ENCODE data around the gene PCGF2. TPM values are rescaled to one million over a fixed set of nuclear protein-coding genes. Genes with fewer than 3 reads are reported as not detected.

Gene PCGF2
- total RNA-seq, 4 donors from 2014 or later, result 7.7 to 50.0 (median 17.6) TPM

DNA sequence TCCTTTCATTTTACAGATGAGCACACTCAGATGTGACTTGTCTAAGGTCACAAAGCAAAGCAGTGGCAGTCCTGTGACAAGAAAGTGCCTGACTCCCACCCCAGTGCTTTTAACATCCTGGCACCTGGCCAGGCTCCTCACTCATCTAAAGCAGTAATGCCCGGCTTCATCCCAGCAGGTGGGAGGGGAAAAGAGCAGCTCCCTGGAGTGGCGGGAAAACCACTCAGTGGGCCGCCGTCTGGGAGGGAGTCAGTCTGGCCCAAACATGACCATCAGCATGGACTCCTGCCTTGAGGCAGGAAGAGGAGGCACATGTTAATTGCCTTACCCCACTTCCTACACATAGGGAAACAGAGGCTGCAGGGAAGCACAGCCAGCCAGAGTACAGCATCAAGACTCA, 2.6 kb downstream of the PCGF2 start:
- peaks cover 0 to 3% of the 10 kb centered on the region in 2 donors for H3K27me3 ChIP-seq
- TF ChIP-seq POLR2A (IDR thresholded peaks at IDR 0.05) (no peak), EP300 (IDR thresholded peaks at IDR 0.05) (no peak)
- TF ChIP-seq, protein P1, sequence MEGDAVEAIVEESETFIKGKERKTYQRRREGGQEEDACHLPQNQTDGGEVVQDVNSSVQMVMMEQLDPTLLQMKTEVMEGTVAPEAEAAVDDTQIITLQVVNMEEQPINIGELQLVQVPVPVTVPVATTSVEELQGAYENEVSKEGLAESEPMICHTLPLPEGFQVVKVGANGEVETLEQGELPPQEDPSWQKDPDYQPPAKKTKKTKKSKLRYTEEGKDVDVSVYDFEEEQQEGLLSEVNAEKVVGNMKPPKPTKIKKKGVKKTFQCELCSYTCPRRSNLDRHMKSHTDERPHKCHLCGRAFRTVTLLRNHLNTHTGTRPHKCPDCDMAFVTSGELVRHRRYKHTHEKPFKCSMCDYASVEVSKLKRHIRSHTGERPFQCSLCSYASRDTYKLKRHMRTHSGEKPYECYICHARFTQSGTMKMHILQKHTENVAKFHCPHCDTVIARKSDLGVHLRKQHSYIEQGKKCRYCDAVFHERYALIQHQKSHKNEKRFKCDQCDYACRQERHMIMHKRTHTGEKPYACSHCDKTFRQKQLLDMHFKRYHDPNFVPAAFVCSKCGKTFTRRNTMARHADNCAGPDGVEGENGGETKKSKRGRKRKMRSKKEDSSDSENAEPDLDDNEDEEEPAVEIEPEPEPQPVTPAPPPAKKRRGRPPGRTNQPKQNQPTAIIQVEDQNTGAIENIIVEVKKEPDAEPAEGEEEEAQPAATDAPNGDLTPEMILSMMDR (IDR thresholded peaks at IDR 0.05), result no peak
- DNase-seq (ENCODE audit: low spot score in 2 of 2), result peak in 1 of 2 donors; percentile 31
- H3K27ac ChIP-seq, result peak overlapping the region in 2 of 4 donors; percentile 91
- WGBS, 2 donors, result 28 to 53% methylated on average over 4 of the region's 4 CpGs
- no peak overlapping the region for H3K4me3 ChIP-seq
- H3K36me3 ChIP-seq, result peaks cover 0 to 3% (median 0%) of the 10 kb centered on the region in 3 donors
- peaks cover 0 to 84% (median 52%) of the 10 kb centered on the region in 4 donors for H3K4me1 ChIP-seq
- H3K9me3 ChIP-seq, result no peaks in the 10 kb centered on the region

DNA sequence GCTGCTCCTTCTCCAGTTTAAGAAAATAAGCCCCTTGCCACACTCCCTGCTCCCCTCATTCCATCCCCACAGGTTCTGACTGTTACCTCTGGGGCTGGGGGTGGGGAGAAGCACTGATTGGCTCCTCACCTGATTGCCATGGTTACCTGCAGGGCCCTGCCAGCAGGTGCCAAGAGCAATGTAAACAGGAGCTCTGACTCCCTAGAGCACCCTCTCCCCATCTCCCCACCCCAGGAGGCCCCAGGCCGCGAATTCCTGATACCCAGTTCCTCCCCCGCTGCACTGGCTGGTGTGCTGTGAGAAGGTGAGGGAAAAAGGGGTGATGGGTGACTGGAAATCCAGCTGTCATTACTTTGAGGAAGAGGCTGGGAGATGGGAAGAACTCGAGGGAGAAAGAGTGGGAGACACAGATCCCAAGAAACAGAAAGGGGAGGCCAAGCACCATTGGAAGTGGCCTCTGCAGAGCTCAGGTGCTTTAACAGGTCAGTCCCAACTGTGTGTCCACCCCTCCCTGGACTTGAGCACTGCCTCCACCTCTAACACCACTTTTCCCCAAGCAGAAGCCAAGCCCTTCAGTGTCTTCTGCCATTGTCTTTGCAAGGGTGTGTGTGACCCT, 4.5 kb downstream of the PCGF2 start:
- H3K27ac ChIP-seq, result peak overlapping the region in 3 of 4 donors; percentile 76 to 88 (median 85)

DNA sequence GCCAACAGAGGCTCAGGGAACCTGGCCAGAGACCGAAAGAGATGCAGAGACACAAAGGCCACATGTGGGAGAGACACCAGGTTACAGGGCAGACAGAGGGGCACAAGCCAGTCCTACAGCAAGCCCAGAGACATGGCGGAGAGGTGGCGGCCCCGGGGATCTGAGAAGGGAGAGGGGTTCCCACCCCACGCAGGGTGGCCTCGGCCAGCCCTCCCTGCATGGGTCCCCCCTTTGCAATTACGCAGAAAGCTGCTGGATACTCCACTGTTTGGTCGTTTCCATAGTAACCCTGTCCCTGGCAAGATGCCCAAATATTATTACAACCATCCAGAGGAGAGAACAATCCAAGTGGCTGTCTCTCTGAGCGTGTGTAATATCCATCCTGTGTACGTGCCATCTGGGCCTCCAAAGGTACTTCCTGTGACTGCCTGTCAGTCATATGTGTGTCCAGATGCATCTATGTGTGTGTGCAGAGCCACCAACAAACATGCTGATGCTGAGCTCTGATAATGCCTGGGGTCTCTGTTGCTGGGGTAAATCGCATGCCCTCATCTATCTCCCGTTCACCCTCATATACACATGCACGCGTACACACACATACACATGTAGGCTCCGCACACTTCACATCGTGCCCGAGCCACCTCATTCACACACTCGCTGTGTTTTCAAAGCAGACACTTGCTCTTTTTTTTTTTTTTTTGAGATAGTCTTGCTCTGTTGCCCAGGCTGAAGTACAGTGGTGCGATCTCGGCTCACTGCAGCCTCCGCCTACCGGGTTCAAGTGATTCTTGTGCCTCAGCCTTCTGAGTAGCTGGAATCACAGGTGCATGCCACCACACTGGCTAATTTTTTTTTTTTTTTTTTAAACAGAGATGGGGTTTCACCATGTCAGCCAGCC, 5.5 kb downstream of the PCGF2 start:
- Histone ChIP-seq H3K4me1 (peaks cover 0 to 68% (median 34%) of the 10 kb centered on the region in 4 donors), H3K4me3 (no peak overlapping the region), H3K9me3 (no peaks in the 10 kb centered on the region), H3K27me3 (no peaks in the 10 kb centered on the region), H3K27ac (peak overlapping the region; percentile 31 to 88 (median 80)), H3K36me3 (peaks cover 0 to 28% (median 3%) of the 10 kb centered on the region in 3 donors)
- TF ChIP-seq, protein P1 (IDR thresholded peaks at IDR 0.05), result no peak
- TF ChIP-seq EP300 (IDR thresholded peaks at IDR 0.05), result peak in 1 of 2 donors; percentile 68
- no peak for TF ChIP-seq POLR2A (IDR thresholded peaks at IDR 0.05)
- peak in 1 of 2 donors; percentile 96 for DNase-seq (ENCODE audit: low spot score in 2 of 2)
- WGBS, 2 donors, result 31 to 36% methylated on average over 22 of the region's 22 CpGs

More for the DNA sequence above, 4.5 kb downstream of the PCGF2 start:
- peaks cover 0 to 18% (median 0%) of the 10 kb centered on the region in 3 donors for H3K36me3 ChIP-seq
- peaks cover 0 to 70% (median 37%) of the 10 kb centered on the region in 4 donors for H3K4me1 ChIP-seq
- no peaks in the 10 kb centered on the region for H3K9me3 ChIP-seq
- TF ChIP-seq POLR2A (IDR thresholded peaks at IDR 0.05) (no peak), EP300 (IDR thresholded peaks at IDR 0.05) (no peak)
- TF ChIP-seq, protein P1 (IDR thresholded peaks at IDR 0.05), result no peak
- H3K27me3 ChIP-seq, result peaks cover 0 to under 1% of the 10 kb centered on the region in 2 donors
- 70 to 74% methylated on average over 4 of the region's 4 CpGs for WGBS, 2 donors
- H3K4me3 ChIP-seq, result no peak overlapping the region
- no peak for DNase-seq (ENCODE audit: low spot score in 2 of 2)

DNA sequence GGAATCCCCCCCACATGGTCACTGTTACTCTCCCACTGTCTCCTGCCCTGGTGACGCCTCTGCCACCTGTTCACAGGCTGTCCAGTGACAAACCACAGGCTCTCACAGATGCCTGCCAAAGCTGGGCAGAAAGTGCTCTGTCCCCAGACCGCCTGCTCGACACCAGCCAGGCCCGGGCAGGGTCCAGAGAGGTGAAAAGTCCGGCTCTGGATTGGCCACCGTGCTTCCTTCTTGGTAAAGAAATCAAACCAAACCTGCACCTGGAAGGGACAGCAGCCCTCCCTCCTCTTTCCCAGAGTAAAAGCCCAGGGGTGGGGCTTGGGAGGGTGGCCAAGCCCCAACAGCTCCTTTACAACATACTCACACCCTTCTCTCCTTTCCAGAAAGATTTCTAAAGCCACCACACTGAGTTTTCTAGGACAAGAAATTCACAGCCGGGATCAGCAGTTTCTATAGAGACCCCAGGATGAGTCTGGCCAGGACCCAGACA, 6.2 kb downstream of the PCGF2 start:
- peaks cover 0 to 35% (median 3%) of the 10 kb centered on the region in 3 donors for H3K36me3 ChIP-seq
- peaks cover 0 to 65% (median 28%) of the 10 kb centered on the region in 4 donors for H3K4me1 ChIP-seq
- DNase-seq (ENCODE audit: low spot score in 2 of 2), result no peak
- H3K27ac ChIP-seq, result peak overlapping the region; percentile 31 to 88 (median 80)
- no peaks in the 10 kb centered on the region for H3K27me3 ChIP-seq
- WGBS, 2 donors, result 45 to 55% methylated on average over 7 of the region's 7 CpGs
- TF ChIP-seq, protein P1 (IDR thresholded peaks at IDR 0.05), result no peak
- TF ChIP-seq EP300 (IDR thresholded peaks at IDR 0.05) (no peak), POLR2A (IDR thresholded peaks at IDR 0.05) (no peak)
- no peak overlapping the region for H3K4me3 ChIP-seq
- no peaks in the 10 kb centered on the region for H3K9me3 ChIP-seq
